NCI-H2029 (cell line): ENCODE measurements around the gene ZNF319.

Source experiments
- DNase-seq: peaks from one replicate; lab custom pipeline; 2025; lab: John Stamatoyannopoulos, UW

Gene ZNF319

GRCh38 chr16:57977418-57978069 is 22.9 kb downstream of the ZNF319 start:
- no peak for DNase-seq

GRCh38 chr16:57976331-57976796 is 24.1 kb downstream of the ZNF319 start:
- no peak for DNase-seq

GRCh38 chr16:57972306-57972705 is 28.2 kb downstream of the ZNF319 start:
- no peak for DNase-seq

GRCh38 chr16:57971848-57972247 is 28.6 kb downstream of the ZNF319 start:
- DNase-seq: no peak

GRCh38 chr16:57970970-57971369 is 29.5 kb downstream of the ZNF319 start, which contains the start of gene CNGB1:
CNGB1 (minus strand) TSS chr16:57971128; CDS start chr16:57967286, 3,842 bp downstream.
- DNase-seq: no peak

- no peak for DNase-seq
Observed at GRCh38 chr16:57970319-57970718, 30.2 kb downstream of the ZNF319 start.

GRCh38 chr16:57969451-57970123 is 30.9 kb downstream of the ZNF319 start:
- DNase-seq: no peak

GRCh38 chr16:57967916-57968315 is 32.6 kb downstream of the ZNF319 start:
- no peak for DNase-seq

- DNase-seq: no peak
Observed at GRCh38 chr16:57966986-57967385, 33.5 kb downstream of the ZNF319 start.

GRCh38 chr16:57966204-57966771 is 34.2 kb downstream of the ZNF319 start:
- DNase-seq: no peak

GRCh38 chr16:57964157-57964700 is 36.2 kb downstream of the ZNF319 start:
- DNase-seq: no peak

- DNase-seq: no peak
Observed at GRCh38 chr16:57962756-57963155, 37.7 kb downstream of the ZNF319 start.

- no peak for DNase-seq
Observed at GRCh38 chr16:57962046-57962445, 38.4 kb downstream of the ZNF319 start.

- no peak for DNase-seq
Observed at GRCh38 chr16:57961538-57961937, 38.9 kb downstream of the ZNF319 start.

- DNase-seq: no peak
Observed at GRCh38 chr16:57960826-57961472, 39.5 kb downstream of the ZNF319 start.

GRCh38 chr16:57960310-57960709 is 40.2 kb downstream of the ZNF319 start:
- no peak for DNase-seq

- DNase-seq: no peak
Observed at GRCh38 chr16:57959804-57960203, 40.7 kb downstream of the ZNF319 start.

GRCh38 chr16:57959121-57959520 is 41.4 kb downstream of the ZNF319 start:
- no peak for DNase-seq

GRCh38 chr16:57958544-57958943 is 41.9 kb downstream of the ZNF319 start:
- no peak for DNase-seq

GRCh38 chr16:57957673-57958392 is 42.6 kb downstream of the ZNF319 start:
- no peak for DNase-seq

GRCh38 chr16:57956924-57957672 is 43.4 kb downstream of the ZNF319 start:
- DNase-seq: no peak
